Prostate gland (tissue), 2 donors: ENCODE results near the gene YBX2.

ENCODE experiments used
- POLR2A ChIP-seq: fragments of 450-650 bp; IDR thresholded peaks from one replicate; pipeline ENCODE4 v1.6.1; 2016; ENCODE audit warnings: antibody characterized with exemption, mild to moderate bottlenecking
- TF ChIP-seq, protein P1 (sequence below), 4 experiments: fragments of 200-600 bp in 2 of 4; fragments of 450-650 bp in 2 of 4; sonication (generic) in 2 of 4; IDR thresholded peaks; 1 replicate in 3 of 4; 2 replicates in 1 of 4; pipeline ENCODE4 v1.5.1; 2016 to 2019; ENCODE audit warnings: antibody characterized with exemption in 4 of 4, mild to moderate bottlenecking in 2 of 4, moderate library complexity in 2 of 4

GRCh38 chr17:7341842-7342241 lies 47.4 kb upstream of the YBX2 start:
- no peak for TF ChIP-seq POLR2A
- TF ChIP-seq, protein P1, sequence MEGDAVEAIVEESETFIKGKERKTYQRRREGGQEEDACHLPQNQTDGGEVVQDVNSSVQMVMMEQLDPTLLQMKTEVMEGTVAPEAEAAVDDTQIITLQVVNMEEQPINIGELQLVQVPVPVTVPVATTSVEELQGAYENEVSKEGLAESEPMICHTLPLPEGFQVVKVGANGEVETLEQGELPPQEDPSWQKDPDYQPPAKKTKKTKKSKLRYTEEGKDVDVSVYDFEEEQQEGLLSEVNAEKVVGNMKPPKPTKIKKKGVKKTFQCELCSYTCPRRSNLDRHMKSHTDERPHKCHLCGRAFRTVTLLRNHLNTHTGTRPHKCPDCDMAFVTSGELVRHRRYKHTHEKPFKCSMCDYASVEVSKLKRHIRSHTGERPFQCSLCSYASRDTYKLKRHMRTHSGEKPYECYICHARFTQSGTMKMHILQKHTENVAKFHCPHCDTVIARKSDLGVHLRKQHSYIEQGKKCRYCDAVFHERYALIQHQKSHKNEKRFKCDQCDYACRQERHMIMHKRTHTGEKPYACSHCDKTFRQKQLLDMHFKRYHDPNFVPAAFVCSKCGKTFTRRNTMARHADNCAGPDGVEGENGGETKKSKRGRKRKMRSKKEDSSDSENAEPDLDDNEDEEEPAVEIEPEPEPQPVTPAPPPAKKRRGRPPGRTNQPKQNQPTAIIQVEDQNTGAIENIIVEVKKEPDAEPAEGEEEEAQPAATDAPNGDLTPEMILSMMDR (IDR thresholded peaks at IDR 0.05) = no peak
